KG1 (cell line): ENCODE results near the gene MEIOB.
"Not testable (repeated sequence)": the region's sequence is repeated elsewhere in the genome, so short reads cannot be mapped to it uniquely, and the experiment has no call there.

Source experiments
- DNase-seq: peaks from one replicate; lab custom pipeline; 2025; lab: John Stamatoyannopoulos, UW

MEIOB gene

GRCh38 chr16:1815461-1815860 is 56.5 kb downstream of the MEIOB start:
- no peak for DNase-seq

GRCh38 chr16:1812732-1813163 is 59.2 kb downstream of the MEIOB start:
- DNase-seq, result no peak

GRCh38 chr16:1810536-1810935 is 61.4 kb downstream of the MEIOB start:
- DNase-seq, result no peak

GRCh38 chr16:1810106-1810505 is 61.9 kb downstream of the MEIOB start:
- DNase-seq, result no peak

GRCh38 chr16:1809281-1809801 is 62.6 kb downstream of the MEIOB start:
- no peak for DNase-seq

GRCh38 chr16:1808691-1809090 is 63.3 kb downstream of the MEIOB start:
- no peak for DNase-seq

GRCh38 chr16:1807626-1808025 is 64.3 kb downstream of the MEIOB start:
- no peak for DNase-seq

- no peak for DNase-seq
These were observed 71.3 kb downstream of the MEIOB start for GRCh38 chr16:1800701-1801100.

GRCh38 chr16:1799263-1799662 is 72.7 kb downstream of the MEIOB start:
- DNase-seq, result not testable (repeated sequence)

- no peak for DNase-seq
These were observed 76.9 kb downstream of the MEIOB start for GRCh38 chr16:1794908-1795666.

- no peak for DNase-seq
These were observed 77.6 kb downstream of the MEIOB start for GRCh38 chr16:1794221-1794871.

- DNase-seq, result no peak
These were observed 78.3 kb downstream of the MEIOB start, which contains the start of gene IGFALS for GRCh38 chr16:1793578-1794220. Gene IGFALS (minus strand): TSS chr16:1793705. CDS start chr16:1793652, 53 bp downstream.

- DNase-seq, result no peak
These were observed 79.0 kb downstream of the MEIOB start for GRCh38 chr16:1792836-1793577.

- no peak for DNase-seq
These were observed 79.8 kb downstream of the MEIOB start for GRCh38 chr16:1791943-1792812.

- no peak for DNase-seq
These were observed 80.6 kb downstream of the MEIOB start for GRCh38 chr16:1791256-1791942.

- DNase-seq, result no peak
These were observed 81.2 kb downstream of the MEIOB start for GRCh38 chr16:1790611-1791255.

- DNase-seq, result no peak
These were observed 81.7 kb downstream of the MEIOB start for GRCh38 chr16:1790261-1790610.

GRCh38 chr16:1789643-1790045 is 82.3 kb downstream of the MEIOB start:
- no peak for DNase-seq

GRCh38 chr16:1788708-1789100 is 83.3 kb downstream of the MEIOB start:
- no peak for DNase-seq

- DNase-seq, result no peak
These were observed 83.8 kb downstream of the MEIOB start for GRCh38 chr16:1788095-1788707.
